ENCODE data around the gene TIMP2. TPM values are rescaled to one million over a fixed set of nuclear protein-coding genes. Genes with fewer than 3 reads are reported as not detected.

TIMP2 gene
- total and polyA plus RNA-seq, 2 of the 13 experiments (the other 11 are each of a cell fraction or from before 2014, with no cell fraction given): 3.8 to 8.5 TPM

DNA sequence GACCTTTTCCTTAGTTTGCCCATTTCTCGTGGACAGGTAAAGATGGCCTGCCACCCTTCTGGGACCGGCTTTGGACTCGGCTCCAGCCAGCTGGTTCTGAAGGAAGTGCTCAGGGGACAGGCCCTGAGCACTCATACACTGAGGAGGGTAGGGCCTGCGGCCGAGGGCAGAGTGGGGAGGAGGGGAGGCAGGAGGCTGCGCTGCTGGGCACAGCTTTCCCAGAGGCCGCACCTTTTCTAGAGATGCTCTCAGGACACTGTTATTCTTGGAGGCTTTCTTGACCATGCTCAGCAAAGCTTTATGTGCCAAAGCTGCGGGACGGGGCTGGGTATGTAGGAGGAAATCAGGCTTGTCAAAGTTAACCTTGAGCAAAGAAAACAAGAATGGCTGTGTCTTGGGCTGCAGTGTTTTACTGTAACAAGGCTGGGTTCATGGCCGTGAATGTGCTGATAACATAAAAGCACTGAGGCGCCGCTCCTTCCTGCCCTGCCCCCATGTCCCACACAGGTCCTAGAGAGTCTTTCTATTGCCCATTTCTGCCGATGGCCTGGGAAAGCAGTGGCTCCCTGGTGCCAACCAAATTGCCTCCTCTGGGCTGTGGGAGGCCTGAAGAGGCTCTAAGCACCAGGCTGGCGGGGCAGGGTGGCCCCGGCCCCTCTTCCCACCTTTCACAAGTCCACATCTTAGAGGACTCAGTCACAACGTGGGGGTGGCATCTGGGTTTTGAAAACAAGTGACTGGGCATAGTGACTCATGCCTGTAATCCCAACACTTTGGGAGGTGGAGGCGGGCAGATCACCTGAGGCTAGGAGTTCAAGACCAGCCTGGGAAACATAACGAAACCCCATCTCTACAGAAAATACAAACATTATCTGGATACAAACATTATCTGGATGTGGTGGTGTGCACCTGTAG is 22.3 kb upstream of the TIMP2 start (continued):
- TF ChIP-seq ZBED4 (CRISPR knock-in tag; IDR thresholded peaks at IDR 0.05; ENCODE audit: borderline replicate concordance): no peak
- no peak for TF ChIP-seq TRIM24 (CRISPR knock-in tag; IDR thresholded peaks at IDR 0.05)
- TF ChIP-seq ZNF580 (CRISPR knock-in tag; IDR thresholded peaks at IDR 0.05; ENCODE audit: borderline replicate concordance, low read depth): no peak
- TF ChIP-seq FOXA1 (IDR thresholded peaks at IDR 0.05): no peak
- peak; percentile 81 for TF ChIP-seq FOXA1 (CRISPR knock-in tag; IDR thresholded peaks at IDR 0.05)
- TF ChIP-seq, protein P1, sequence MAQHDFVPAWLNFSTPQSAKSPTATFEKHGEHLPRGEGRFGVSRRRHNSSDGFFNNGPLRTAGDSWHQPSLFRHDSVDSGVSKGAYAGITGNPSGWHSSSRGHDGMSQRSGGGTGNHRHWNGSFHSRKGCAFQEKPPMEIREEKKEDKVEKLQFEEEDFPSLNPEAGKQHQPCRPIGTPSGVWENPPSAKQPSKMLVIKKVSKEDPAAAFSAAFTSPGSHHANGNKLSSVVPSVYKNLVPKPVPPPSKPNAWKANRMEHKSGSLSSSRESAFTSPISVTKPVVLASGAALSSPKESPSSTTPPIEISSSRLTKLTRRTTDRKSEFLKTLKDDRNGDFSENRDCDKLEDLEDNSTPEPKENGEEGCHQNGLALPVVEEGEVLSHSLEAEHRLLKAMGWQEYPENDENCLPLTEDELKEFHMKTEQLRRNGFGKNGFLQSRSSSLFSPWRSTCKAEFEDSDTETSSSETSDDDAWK (CRISPR knock-in tag; IDR thresholded peaks at IDR 0.05): no peak
- no peak for TF ChIP-seq ZNF782 (CRISPR knock-in tag; IDR thresholded peaks at IDR 0.05; ENCODE audit: borderline replicate concordance)
- no peak for TF ChIP-seq KMT2B (CRISPR knock-in tag; IDR thresholded peaks at IDR 0.05)
- no peak for TF ChIP-seq ZFP82 (CRISPR knock-in tag; IDR thresholded peaks at IDR 0.05; ENCODE audit: borderline replicate concordance)
- TF ChIP-seq ZNF589 (CRISPR knock-in tag; conservative IDR thresholded peaks at IDR 0.05): no peak
- no peak for TF ChIP-seq ZNF350 (CRISPR knock-in tag; IDR thresholded peaks at IDR 0.05; ENCODE audit: borderline replicate concordance, low read depth)
- TF ChIP-seq, protein P2, sequence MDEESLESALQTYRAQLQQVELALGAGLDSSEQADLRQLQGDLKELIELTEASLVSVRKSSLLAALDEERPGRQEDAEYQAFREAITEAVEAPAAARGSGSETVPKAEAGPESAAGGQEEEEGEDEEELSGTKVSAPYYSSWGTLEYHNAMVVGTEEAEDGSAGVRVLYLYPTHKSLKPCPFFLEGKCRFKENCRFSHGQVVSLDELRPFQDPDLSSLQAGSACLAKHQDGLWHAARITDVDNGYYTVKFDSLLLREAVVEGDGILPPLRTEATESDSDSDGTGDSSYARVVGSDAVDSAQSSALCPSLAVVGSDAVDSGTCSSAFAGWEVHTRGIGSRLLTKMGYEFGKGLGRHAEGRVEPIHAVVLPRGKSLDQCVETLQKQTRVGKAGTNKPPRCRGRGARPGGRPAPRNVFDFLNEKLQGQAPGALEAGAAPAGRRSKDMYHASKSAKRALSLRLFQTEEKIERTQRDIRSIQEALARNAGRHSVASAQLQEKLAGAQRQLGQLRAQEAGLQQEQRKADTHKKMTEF (CRISPR knock-in tag; IDR thresholded peaks at IDR 0.05): 0 out of 2 replicates have a peak, but pooled peaks have one; percentile 21
- no peak for TF ChIP-seq REPIN1 (CRISPR knock-in tag; IDR thresholded peaks at IDR 0.05; ENCODE audit: borderline replicate concordance, low read depth)
- TF ChIP-seq ZNF747 (CRISPR knock-in tag; IDR thresholded peaks at IDR 0.05; ENCODE audit: borderline replicate concordance): no peak
- TF ChIP-seq RXRB (CRISPR knock-in tag; IDR thresholded peaks at IDR 0.05; ENCODE audit: borderline replicate concordance): peak; percentile 84
- TF ChIP-seq SMAD3 (CRISPR knock-in tag; IDR thresholded peaks at IDR 0.05): no peak
- TF ChIP-seq JUNB (CRISPR knock-in tag; IDR thresholded peaks at IDR 0.05; ENCODE audit: borderline replicate concordance): no peak
- TF ChIP-seq ZNF280D (CRISPR knock-in tag; IDR thresholded peaks at IDR 0.05): no peak
- TF ChIP-seq ZSCAN9 (CRISPR knock-in tag; IDR thresholded peaks at IDR 0.05; ENCODE audit: borderline replicate concordance): no peak
